K562 (cell line): ENCODE results near the gene MYBPHL. TPM values are rescaled to one million over a fixed set of nuclear protein-coding genes. Genes with fewer than 3 reads are reported as not detected.

ENCODE experiments used
- ATF1 ChIP-seq, 2 experiments: fragments of 450-650 bp in 1 of 2; IDR thresholded peaks; 2 replicates each; pipeline ENCODE4 v1.6.1; 2016; ENCODE audit warnings: missing compliant biosample characterization in 1 of 2, missing genetic modification characterization in 1 of 2
- CBX2 ChIP-seq: fragments of 200-600 bp; sonication (generic); IDR thresholded peaks from one replicate; pipeline ENCODE4 v1.6.1; 2012; ENCODE audit warnings: mild to moderate bottlenecking, low read length, inconsistent platforms; ENCODE audit not compliant: insufficient read depth, poor library complexity, severe bottlenecking
- EP300 ChIP-seq: IDR thresholded peaks from 2 replicates; pipeline ENCODE4 v1.6.1; 2012; ENCODE audit warnings: low read length, improper control_type of control experiment
- EP400 ChIP-seq: fragments of 450-650 bp; IDR thresholded peaks from 2 replicates; pipeline ENCODE4 v1.6.1; 2017; ENCODE audit warnings: antibody characterized with exemption, mild to moderate bottlenecking, moderate library complexity
- HCFC1 ChIP-seq: IDR thresholded peaks from 2 replicates; pipeline ENCODE4 v1.6.1; 2012; ENCODE audit warnings: low read depth, low read length, improper control_type of control experiment
- HNRNPL ChIP-seq: fragments of 200-400 bp; formaldehyde crosslinking; IDR thresholded peaks from 2 replicates; pipeline ENCODE4 v1.6.1; 2017; ENCODE audit warnings: low read depth, mild to moderate bottlenecking, low read length
- MEF2D ChIP-seq: conservative IDR thresholded peaks from 2 replicates; pipeline ENCODE4 v1.6.1; 2016; ENCODE audit warnings: low read depth, missing genetic modification characterization, missing compliant biosample characterization
- NR4A1 ChIP-seq, 2 experiments: fragments of 250-450 bp in 1 of 2; fragments of 450-650 bp in 1 of 2; sonication (Bioruptor Pico) in 1 of 2; IDR thresholded peaks; 2 replicates each; pipeline versions ENCODE4 v1.4.0 to v1.6.1; 2016 to 2020; ENCODE audit warnings: mild to moderate bottlenecking in 2 of 2, missing compliant biosample characterization in 1 of 2, missing genetic modification characterization in 1 of 2, moderate library complexity in 1 of 2
- POU5F1 ChIP-seq: fragments of 150-350 bp; IDR thresholded peaks from 2 replicates; pipeline ENCODE4 v1.6.1; 2014; ENCODE audit warnings: borderline replicate concordance, low read length, low read depth, mild to moderate bottlenecking; ENCODE audit not compliant: partially characterized antibody
- PTTG1 ChIP-seq: fragments of 450-650 bp; IDR thresholded peaks from 2 replicates; pipeline ENCODE4 v1.6.1; 2016; ENCODE audit warnings: low read depth, mild to moderate bottlenecking, missing genetic modification characterization, missing compliant biosample characterization
- SNRNP70 ChIP-seq: fragments of 200-400 bp; formaldehyde crosslinking; optimal IDR thresholded peaks from 2 replicates; pipeline ENCODE3; 2017; ENCODE audit warnings: low read depth, low read length
- SRSF7 ChIP-seq: fragments of 200-400 bp; formaldehyde crosslinking; optimal IDR thresholded peaks from 2 replicates; pipeline ENCODE3; 2017; ENCODE audit warnings: mild to moderate bottlenecking, low read depth, low read length
- TEAD1 ChIP-seq, 2 experiments: fragments of 450-650 bp in 1 of 2; sonication (generic) in 1 of 2; formaldehyde crosslinking; IDR thresholded peaks; 2 replicates each; pipeline versions ENCODE4 v1.4.0 to v1.8.0; 2020 to 2022; ENCODE audit warnings: mild to moderate bottlenecking in 2 of 2, missing genetic modification reagents in 1 of 2
- USF2 ChIP-seq: sonication (generic); formaldehyde crosslinking; IDR thresholded peaks from 2 replicates; pipeline ENCODE4 v1.5.0; 2020; ENCODE audit warnings: missing genetic modification reagents
- ZBTB1 ChIP-seq: sonication (generic); formaldehyde crosslinking; IDR thresholded peaks from 2 replicates; pipeline ENCODE4 v1.8.1; 2023; ENCODE audit warnings: missing genetic modification reagents, low read depth, mild to moderate bottlenecking, borderline replicate concordance
- ZFP1 ChIP-seq: fragments of 450-650 bp; formaldehyde crosslinking; IDR thresholded peaks from 2 replicates; pipeline ENCODE4 v1.4.0; 2020; ENCODE audit warnings: mild to moderate bottlenecking, mixed read lengths
- ZNF239 ChIP-seq: fragments of 250-450 bp; sonication (Bioruptor Pico); IDR thresholded peaks from 2 replicates; pipeline ENCODE4 v1.4.0; 2020; ENCODE audit warnings: mild to moderate bottlenecking
- ZNF518B ChIP-seq: fragments of 250-450 bp; sonication (Bioruptor Pico); IDR thresholded peaks from 2 replicates; pipeline ENCODE4 v1.5.0; 2021; ENCODE audit warnings: mild to moderate bottlenecking, moderate library complexity
- ZNF551 ChIP-seq: fragments of 250-450 bp; sonication (Bioruptor Pico); IDR thresholded peaks from 2 replicates; pipeline ENCODE4 v1.5.0; 2021; ENCODE audit warnings: mild to moderate bottlenecking, moderate library complexity
- ZZZ3 ChIP-seq: fragments of 450-650 bp; IDR thresholded peaks from 2 replicates; pipeline ENCODE4 v1.6.1; 2016; ENCODE audit warnings: antibody characterized with exemption, mild to moderate bottlenecking, moderate library complexity
- polyA plus RNA-seq, 8 experiments: library from polyadenylated mRNA; depleted of rRNA in 4 of 8; stranded (reverse) in 5 of 8; unstranded in 3 of 8; fragments of >200 nt; fragmentation: Nextera tagmentation in 2 of 8; fragmentation: Illumina TruSeq in 1 of 8; extraction: Ambion mirVana in 2 of 8; extraction: Trizol in 1 of 8; gene quantifications; 2 replicates each; pipeline versions ENCODE4 v1.2.1 to v1.2.3, GENCODE V29; 2011 to 2014; ENCODE audit warnings: inconsistent platforms in 1 of 8, missing spikeins in 1 of 8
- total RNA-seq, 7 experiments: library from RNA; depleted of rRNA in 6 of 7; stranded (reverse); fragments of >200 nt in 6 of 7; fragmentation: Illumina TruSeq in 2 of 7; extraction: Trizol in 2 of 7; gene quantifications; 2 replicates each; pipeline versions ENCODE4 v1.2.1 to v1.2.3, GENCODE V29; 2011 to 2021; ENCODE audit warnings: low replicate concordance in 1 of 7
- TF ChIP-seq, protein P1 (sequence below): sonication (generic); formaldehyde crosslinking; IDR thresholded peaks from 2 replicates; pipeline ENCODE4 v1.4.0; 2020; ENCODE audit warnings: mild to moderate bottlenecking, missing genetic modification reagents

The MYBPHL gene
- total and polyA plus RNA-seq, 9 of the 15 experiments (the other 6 are each of a cell fraction or from before 2014, with no cell fraction given): 0.20 to 1.9 (median 0.33) TPM

- TF ChIP-seq ZNF518B (CRISPR knock-in tag): no peak
- no peak for TF ChIP-seq PTTG1 (tag)
- TF ChIP-seq EP400: peak; percentile 84
- 0 out of 2 replicates have a peak, but pooled peaks have one; percentile 41 for TF ChIP-seq MEF2D (tag)
- TF ChIP-seq, protein P1, sequence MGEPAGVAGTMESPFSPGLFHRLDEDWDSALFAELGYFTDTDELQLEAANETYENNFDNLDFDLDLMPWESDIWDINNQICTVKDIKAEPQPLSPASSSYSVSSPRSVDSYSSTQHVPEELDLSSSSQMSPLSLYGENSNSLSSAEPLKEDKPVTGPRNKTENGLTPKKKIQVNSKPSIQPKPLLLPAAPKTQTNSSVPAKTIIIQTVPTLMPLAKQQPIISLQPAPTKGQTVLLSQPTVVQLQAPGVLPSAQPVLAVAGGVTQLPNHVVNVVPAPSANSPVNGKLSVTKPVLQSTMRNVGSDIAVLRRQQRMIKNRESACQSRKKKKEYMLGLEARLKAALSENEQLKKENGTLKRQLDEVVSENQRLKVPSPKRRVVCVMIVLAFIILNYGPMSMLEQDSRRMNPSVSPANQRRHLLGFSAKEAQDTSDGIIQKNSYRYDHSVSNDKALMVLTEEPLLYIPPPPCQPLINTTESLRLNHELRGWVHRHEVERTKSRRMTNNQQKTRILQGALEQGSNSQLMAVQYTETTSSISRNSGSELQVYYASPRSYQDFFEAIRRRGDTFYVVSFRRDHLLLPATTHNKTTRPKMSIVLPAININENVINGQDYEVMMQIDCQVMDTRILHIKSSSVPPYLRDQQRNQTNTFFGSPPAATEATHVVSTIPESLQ (CRISPR knock-in tag): no peak
- no peak for TF ChIP-seq ATF1 (CRISPR knock-in tag; IDR thresholded peaks at IDR 0.05)
- peak; percentile 59 for TF ChIP-seq ATF1 (tag; IDR thresholded peaks at IDR 0.05)
- TF ChIP-seq USF2 (CRISPR knock-in tag): peak; percentile 56
- no peak for TF ChIP-seq ZFP1
- TF ChIP-seq ZBTB1 (CRISPR knock-in tag): no peak
- TF ChIP-seq ZZZ3: no peak
- TF ChIP-seq TEAD1 (CRISPR knock-in tag; IDR thresholded peaks at IDR 0.05): peak; percentile 12 to 40; a peak in 1 of 4 replicates
- no peak for TF ChIP-seq POU5F1
- TF ChIP-seq HCFC1: no peak
- peak; percentile 48; the same call in 1 of the 2 replicates for TF ChIP-seq EP300
- TF ChIP-seq SNRNP70: no peak
- no peak for TF ChIP-seq ZNF239 (CRISPR knock-in tag)
- peak; percentile 37; the same call in 1 of the 2 replicates for TF ChIP-seq NR4A1 (CRISPR knock-in tag; IDR thresholded peaks at IDR 0.05)
- TF ChIP-seq NR4A1 (tag; IDR thresholded peaks at IDR 0.05): peak; percentile 74
- TF ChIP-seq HNRNPL: no peak
- no peak for TF ChIP-seq SRSF7
- no peak for TF ChIP-seq CBX2
- no peak for TF ChIP-seq ZNF551 (CRISPR knock-in tag)
These were observed 7.9 kb downstream of the MYBPHL start (continued) for GRCh38 chr1:109298666-109299557.
